Suprapubic skin (tissue), 4 donors: ENCODE data around the gene SYPL2. TPM values are rescaled to one million over a fixed set of nuclear protein-coding genes. Genes with fewer than 3 reads are reported as not detected.

Experiments
- DNase-seq, 2 donors: peaks; one replicate each; pipeline ENCODE4 v3.0.0-alpha.2; 2019; ENCODE audit warnings: low spot score in 2 of 2
- H3K27ac ChIP-seq: fragments of 200-600 bp; sonication (generic); one replicate; pipeline ENCODE4 v1.5.1; 2019
- H3K27me3 ChIP-seq: fragments of 200-600 bp; sonication (generic); one replicate; pipeline ENCODE4 v1.5.1; 2019
- H3K36me3 ChIP-seq: fragments of 200-600 bp; sonication (generic); one replicate; pipeline ENCODE4 v1.5.1; 2019
- H3K4me1 ChIP-seq: fragments of 200-600 bp; sonication (generic); one replicate; pipeline ENCODE4 v1.5.1; 2019
- H3K4me3 ChIP-seq: fragments of 200-600 bp; sonication (generic); one replicate; pipeline ENCODE4 v1.5.1; 2019; ENCODE audit warnings: mild to moderate bottlenecking
- H3K9me3 ChIP-seq: fragments of 200-600 bp; sonication (generic); one replicate; pipeline ENCODE4 v1.5.1; 2019
- EP300 ChIP-seq: sonication (generic); formaldehyde crosslinking; IDR thresholded peaks from one replicate; pipeline ENCODE4 v1.6.1; 2017; ENCODE audit warnings: antibody characterized with exemption
- POLR2A ChIP-seq, 2 donors: fragments of 450-650 bp; IDR thresholded peaks; one replicate each; pipeline ENCODE4 v1.6.1; 2017; ENCODE audit warnings: antibody characterized with exemption in 2 of 2, mild to moderate bottlenecking in 2 of 2, moderate library complexity in 2 of 2
- POLR2AphosphoS5 ChIP-seq, 3 donors: sonication (generic); formaldehyde crosslinking; IDR thresholded peaks; one replicate each; pipeline ENCODE4 v1.6.1; 2017; ENCODE audit warnings: antibody characterized with exemption in 3 of 3
- WGBS: methylation state at CpG from one replicate; pipeline ENCODE4 v1.1.5; 2018; 5-methylcytosine and 5-hydroxymethylcytosine counted together
- total RNA-seq, 4 donors: library from RNA; depleted of rRNA; stranded (reverse); fragments of >200 nt; gene quantifications; one replicate each; pipeline ENCODE4 v1.1.0, GENCODE V29; 2016
- TF ChIP-seq, protein P1 (sequence below), 2 donors: fragments of 200-600 bp in 1 of 2; fragments of 450-650 bp in 1 of 2; sonication (generic) in 1 of 2; IDR thresholded peaks; one replicate each; pipeline ENCODE4 v1.5.1; 2016 to 2019; ENCODE audit warnings: antibody characterized with exemption in 2 of 2, mild to moderate bottlenecking in 1 of 2, moderate library complexity in 1 of 2

Gene SYPL2
- total RNA-seq, 4 donors from 2014 or later: 0.23 to 2.1 (median 0.34) TPM; not detected in 1

DNA sequence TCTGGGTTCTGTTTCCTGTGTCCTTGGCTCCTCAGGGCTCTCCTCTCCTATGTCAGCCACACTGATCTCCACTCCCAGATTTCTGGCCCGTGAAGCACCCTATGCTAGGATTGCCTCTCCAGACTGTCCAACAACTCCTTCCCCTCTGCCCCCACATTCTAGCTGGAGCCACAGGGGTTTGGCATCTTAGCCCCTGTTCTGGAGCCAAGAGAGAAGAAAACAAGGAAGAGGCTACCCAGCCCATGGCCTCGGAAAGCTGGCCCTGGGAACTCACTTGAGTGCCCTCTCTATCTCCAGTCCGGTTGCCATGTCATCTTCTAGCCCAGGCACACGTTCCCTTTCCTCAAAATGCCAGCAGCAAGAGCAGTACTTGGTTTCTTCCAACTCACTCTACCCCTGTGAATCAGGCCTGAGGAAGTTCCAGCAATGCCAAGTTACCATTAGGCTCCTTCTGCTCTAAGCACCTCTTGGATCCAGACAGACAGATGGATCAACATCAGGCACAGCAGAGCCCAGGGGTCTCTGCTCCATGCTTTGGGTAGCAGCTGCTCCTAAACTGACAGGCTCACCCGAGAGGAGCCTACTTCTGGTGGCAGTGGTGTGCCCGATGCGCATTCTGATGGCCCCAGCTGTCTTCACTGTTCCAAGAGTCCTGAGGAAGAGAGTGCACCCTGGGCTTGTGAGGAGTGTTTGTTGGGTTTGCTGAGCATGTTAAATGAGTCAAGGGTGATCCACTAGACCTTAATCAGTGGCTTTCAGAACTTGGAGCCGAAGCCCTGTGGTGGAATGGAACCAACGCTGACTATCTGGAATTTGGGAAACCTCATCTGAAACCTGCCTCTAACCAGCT lies 61.7 kb downstream of the SYPL2 start:
- 85% methylated on average over 6 of the region's 9 CpGs for WGBS
- Histone ChIP-seq H3K36me3 (no peaks in the 10 kb centered on the region), H3K27ac (no peak overlapping the region), H3K4me3 (no peak overlapping the region), H3K27me3 (peaks cover 4% of the 10 kb centered on the region), H3K4me1 (peaks cover 12% of the 10 kb centered on the region), H3K9me3 (no peaks in the 10 kb centered on the region)
- TF ChIP-seq, protein P1, sequence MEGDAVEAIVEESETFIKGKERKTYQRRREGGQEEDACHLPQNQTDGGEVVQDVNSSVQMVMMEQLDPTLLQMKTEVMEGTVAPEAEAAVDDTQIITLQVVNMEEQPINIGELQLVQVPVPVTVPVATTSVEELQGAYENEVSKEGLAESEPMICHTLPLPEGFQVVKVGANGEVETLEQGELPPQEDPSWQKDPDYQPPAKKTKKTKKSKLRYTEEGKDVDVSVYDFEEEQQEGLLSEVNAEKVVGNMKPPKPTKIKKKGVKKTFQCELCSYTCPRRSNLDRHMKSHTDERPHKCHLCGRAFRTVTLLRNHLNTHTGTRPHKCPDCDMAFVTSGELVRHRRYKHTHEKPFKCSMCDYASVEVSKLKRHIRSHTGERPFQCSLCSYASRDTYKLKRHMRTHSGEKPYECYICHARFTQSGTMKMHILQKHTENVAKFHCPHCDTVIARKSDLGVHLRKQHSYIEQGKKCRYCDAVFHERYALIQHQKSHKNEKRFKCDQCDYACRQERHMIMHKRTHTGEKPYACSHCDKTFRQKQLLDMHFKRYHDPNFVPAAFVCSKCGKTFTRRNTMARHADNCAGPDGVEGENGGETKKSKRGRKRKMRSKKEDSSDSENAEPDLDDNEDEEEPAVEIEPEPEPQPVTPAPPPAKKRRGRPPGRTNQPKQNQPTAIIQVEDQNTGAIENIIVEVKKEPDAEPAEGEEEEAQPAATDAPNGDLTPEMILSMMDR (IDR thresholded peaks at IDR 0.05): no peak
- TF ChIP-seq POLR2A (IDR thresholded peaks at IDR 0.05): no peak
- TF ChIP-seq EP300: no peak
- TF ChIP-seq POLR2AphosphoS5 (IDR thresholded peaks at IDR 0.05): no peak
- no peak for DNase-seq

DNA sequence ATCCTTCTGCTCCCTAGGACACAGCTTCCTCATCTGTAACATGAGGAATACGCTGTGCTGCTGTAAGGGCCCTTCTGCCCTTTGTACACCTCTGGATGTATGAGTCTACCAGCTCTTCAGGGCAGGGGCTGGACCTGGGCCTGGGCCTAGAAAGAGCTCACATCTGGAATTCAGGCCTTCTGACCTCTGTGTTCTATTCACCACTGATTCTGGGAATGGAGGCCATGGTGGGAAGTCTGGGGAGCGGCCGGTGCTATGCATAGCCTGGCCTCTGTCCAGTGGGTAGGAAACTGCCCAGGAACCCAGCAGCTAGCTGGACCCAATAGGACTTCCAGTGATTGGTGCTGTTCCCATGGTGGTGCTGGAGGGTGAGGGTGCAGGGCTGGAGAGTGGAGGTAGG lies 62.4 kb downstream of the SYPL2 start:
- WGBS: 87% methylated on average over 3 of the region's 3 CpGs
- Histone ChIP-seq H3K4me1 (peaks cover 12% of the 10 kb centered on the region), H3K4me3 (no peak overlapping the region), H3K27me3 (peaks cover 4% of the 10 kb centered on the region), H3K27ac (no peak overlapping the region), H3K36me3 (no peaks in the 10 kb centered on the region), H3K9me3 (no peaks in the 10 kb centered on the region)
- TF ChIP-seq POLR2AphosphoS5 (IDR thresholded peaks at IDR 0.05) (no peak), EP300 (no peak), POLR2A (IDR thresholded peaks at IDR 0.05) (no peak)
- TF ChIP-seq, protein P1 (IDR thresholded peaks at IDR 0.05): no peak
- no peak for DNase-seq

DNA sequence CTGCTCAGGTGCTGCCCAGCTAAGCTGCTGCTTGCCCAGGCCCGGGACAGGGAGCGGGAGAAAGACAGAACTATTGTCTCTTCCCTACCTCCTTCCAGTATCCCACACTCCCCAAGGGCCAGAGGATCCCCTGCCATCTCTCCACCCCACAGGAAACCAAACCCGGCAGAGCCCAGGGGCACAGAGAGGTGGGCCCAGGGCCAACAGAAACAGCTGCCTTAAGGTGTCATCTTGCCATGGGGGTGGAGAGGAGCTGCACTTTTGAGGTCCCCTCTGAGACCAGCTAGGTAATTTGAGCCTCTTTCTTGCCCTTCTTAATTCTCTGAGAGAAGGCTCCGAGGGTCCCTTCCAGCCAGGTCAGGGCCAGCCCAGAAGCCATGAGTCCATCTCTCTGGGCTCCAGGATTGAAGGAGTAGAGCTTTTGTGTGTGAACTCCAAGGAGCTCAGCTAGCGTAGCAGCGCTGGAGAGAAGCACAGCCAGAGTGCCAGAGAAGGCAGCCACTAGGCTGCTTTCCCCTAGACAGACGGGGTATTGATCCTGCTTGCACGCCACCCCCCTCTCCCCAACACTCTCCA lies 63.6 kb downstream of the SYPL2 start:
- peaks cover 12% of the 10 kb centered on the region for H3K4me1 ChIP-seq
- WGBS: 60% methylated on average over 6 of the region's 8 CpGs
- no peak for TF ChIP-seq POLR2AphosphoS5 (IDR thresholded peaks at IDR 0.05)
- TF ChIP-seq EP300: no peak
- TF ChIP-seq, protein P1 (IDR thresholded peaks at IDR 0.05): no peak
- no peak for TF ChIP-seq POLR2A (IDR thresholded peaks at IDR 0.05)
- peaks cover 4% of the 10 kb centered on the region for H3K27me3 ChIP-seq
- H3K36me3 ChIP-seq: no peaks in the 10 kb centered on the region
- H3K27ac ChIP-seq: no peak overlapping the region
- H3K4me3 ChIP-seq: no peak overlapping the region
- H3K9me3 ChIP-seq: no peaks in the 10 kb centered on the region
- no peak for DNase-seq

DNA sequence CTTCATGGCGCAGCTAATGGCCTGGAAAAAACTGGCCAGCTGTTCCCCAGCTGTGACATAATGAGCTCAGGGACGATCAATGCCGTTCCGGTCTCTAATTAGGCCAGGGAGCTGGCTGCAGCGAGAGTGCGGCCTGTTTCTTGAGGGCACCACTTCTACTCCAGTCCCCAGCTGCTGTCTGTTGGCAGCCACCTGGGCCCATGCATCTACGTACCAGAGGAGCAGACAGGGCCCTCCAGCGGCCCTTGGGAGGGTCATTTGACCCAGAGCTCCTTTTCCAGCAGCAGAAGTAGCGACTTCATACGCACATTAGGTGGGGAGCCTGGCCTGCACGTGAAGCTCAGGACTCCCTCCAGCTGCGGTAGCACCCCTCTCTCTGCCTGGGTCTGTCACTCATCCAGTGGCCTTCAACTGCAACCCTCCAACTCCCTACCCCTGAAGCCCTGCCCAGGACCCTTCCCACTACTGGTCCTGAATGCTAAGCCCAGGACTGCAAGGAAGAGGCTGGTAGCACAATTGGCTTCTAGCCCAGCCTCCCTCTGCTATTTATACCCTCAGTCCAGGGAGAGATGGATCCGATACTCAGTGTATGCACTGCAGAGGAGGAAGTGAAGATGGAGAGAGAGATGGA lies 64.2 kb downstream of the SYPL2 start:
- Histone ChIP-seq H3K36me3 (no peaks in the 10 kb centered on the region), H3K9me3 (no peaks in the 10 kb centered on the region), H3K27me3 (peaks cover 4% of the 10 kb centered on the region), H3K27ac (no peak overlapping the region), H3K4me1 (peaks cover 12% of the 10 kb centered on the region), H3K4me3 (no peak overlapping the region)
- TF ChIP-seq EP300 (no peak), POLR2AphosphoS5 (IDR thresholded peaks at IDR 0.05) (no peak), POLR2A (IDR thresholded peaks at IDR 0.05) (no peak)
- TF ChIP-seq, protein P1 (IDR thresholded peaks at IDR 0.05): no peak
- WGBS: 51% methylated on average over 8 of the region's 13 CpGs
- no peak for DNase-seq

DNA sequence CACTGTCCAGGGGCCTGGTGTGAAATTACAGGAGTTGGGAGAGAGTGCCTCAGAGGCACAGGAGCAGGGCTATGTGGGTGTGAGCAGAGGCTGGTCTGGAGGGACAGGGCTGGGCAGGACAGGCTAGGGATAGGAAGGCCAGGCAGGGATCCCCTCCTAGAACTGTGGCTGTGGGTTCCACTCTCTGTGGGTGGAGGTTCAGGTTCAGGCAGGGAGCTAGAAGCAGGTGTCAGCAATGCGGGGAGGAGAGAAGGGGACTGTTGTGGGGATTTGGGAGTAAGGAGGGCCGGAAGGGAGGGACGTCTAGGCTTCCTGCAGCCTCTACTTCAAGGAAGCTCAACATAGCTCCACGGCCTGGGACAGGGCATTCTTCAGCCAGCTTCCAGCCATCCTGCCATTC lies 65.0 kb downstream of the SYPL2 start:
- Histone ChIP-seq H3K27ac (no peak overlapping the region), H3K9me3 (no peaks in the 10 kb centered on the region), H3K4me1 (peaks cover 16% of the 10 kb centered on the region), H3K36me3 (no peaks in the 10 kb centered on the region), H3K27me3 (no peaks in the 10 kb centered on the region), H3K4me3 (no peak overlapping the region)
- TF ChIP-seq POLR2AphosphoS5 (IDR thresholded peaks at IDR 0.05) (no peak), POLR2A (IDR thresholded peaks at IDR 0.05) (no peak), EP300 (no peak)
- TF ChIP-seq, protein P1 (IDR thresholded peaks at IDR 0.05): no peak
- WGBS: 87% methylated on average over 4 of the region's 4 CpGs
- no peak for DNase-seq
